Cardiac septum (tissue), 1 donor: Measurements from ENCODE around the gene PTPRF. TPM values are rescaled to one million over a fixed set of nuclear protein-coding genes. Genes with fewer than 3 reads are reported as not detected.
"Not testable (repeated sequence)": the region's sequence is repeated elsewhere in the genome, so short reads cannot be mapped to it uniquely, and the experiment has no call there.

Experiments used
- DNase-seq: peaks from one replicate; pipeline ENCODE4 v3.0.0-alpha.2; 2020; ENCODE audit warnings: low spot score
- intact Hi-C: fragments of 100-400 bp; cut with DNase I; formaldehyde crosslinking; loops from one replicate; pipeline ENCODE4 v1.14.0; 2022
- total RNA-seq: library from RNA; stranded (reverse); fragmentation: NEBNext Ultra II Directional; extraction: Animal tissue kit (Norgen Biotek cat#: 25700); gene quantifications from one replicate; pipeline ENCODE4 v1.2.1, GENCODE V29; 2021
- donor health status: DM: no; HTN: no; CAD: no.

The PTPRF gene
- total RNA-seq, 1 donor from 2014 or later: 9.1 TPM

DNA sequence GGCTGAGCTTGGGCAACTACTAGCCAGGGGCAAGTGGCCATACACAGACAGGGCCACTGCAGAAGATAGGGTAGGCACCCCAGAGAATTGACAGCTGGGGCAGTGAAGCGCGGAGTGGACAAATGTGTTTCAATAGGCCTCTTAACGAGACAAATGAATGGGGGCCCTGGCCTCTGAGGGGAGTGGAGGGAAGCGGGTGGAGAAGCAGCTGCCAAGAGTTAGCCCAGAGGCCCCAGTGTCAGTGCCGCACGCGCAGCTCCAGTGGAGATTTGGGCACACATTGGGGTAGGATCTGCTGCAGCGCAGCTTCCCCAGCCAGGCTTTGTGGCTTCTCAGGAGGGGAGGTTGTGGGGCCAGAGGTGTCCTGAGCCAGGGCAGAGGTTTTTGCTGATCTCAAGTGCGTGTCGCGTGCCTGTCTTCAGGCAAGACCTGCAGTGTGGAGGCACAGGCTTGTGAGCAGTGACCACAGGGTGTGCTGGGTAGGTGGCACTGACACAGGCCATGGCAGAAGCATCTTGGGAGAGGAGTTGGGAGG lies 16.9 kb downstream of the PTPRF start:
- no peak for DNase-seq
- intact Hi-C loops: no loop called here

DNA sequence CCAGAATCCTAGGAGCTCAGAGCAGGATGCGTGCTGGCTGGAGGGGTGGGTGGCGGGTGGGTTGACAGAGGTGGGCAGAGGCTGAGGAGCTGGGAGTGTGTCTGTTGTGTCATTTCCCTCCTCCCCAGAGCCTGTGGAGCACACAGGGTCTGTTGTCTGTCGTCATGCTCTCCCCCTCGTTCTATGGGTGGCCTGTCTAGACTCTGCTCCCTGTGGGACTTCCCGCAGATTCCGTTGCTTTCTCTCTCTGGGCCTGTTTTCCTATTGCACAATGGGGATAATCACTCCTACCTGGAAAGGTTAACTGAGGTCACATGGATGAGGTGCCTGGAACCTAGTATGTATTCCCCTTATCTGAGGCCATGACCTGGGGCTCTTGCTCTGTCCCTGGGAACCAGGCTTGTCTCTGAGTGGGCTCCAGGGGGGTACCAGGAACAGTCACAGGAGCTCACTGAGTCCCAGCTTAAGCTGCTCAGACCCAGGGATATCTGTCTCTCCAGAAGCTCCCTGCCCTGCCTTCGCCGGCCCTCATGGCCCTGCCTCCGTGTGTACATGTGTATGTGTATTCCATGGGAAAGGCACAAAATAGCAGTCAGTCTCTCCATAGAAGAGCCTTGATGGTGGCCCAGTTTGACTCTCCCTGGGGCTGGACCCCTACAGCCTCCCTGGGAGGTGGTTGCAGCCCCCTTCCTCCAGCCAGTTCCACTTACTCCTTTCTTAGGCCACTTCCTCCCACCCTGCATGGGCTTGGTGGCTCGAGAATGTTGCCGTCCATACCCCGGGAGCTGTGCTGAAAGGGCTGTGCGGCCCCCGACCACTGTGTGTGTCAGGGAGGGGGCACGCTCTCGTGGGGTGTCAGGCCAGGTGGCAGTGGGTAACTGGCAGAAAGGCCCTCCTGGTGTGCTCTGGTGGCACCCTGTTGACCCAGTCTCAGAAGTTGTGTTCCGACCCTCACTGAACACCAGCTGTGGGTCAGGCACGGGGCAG lies 17.9 kb downstream of the PTPRF start:
- intact Hi-C loops: no loop called here
- DNase-seq: no peak

DNA sequence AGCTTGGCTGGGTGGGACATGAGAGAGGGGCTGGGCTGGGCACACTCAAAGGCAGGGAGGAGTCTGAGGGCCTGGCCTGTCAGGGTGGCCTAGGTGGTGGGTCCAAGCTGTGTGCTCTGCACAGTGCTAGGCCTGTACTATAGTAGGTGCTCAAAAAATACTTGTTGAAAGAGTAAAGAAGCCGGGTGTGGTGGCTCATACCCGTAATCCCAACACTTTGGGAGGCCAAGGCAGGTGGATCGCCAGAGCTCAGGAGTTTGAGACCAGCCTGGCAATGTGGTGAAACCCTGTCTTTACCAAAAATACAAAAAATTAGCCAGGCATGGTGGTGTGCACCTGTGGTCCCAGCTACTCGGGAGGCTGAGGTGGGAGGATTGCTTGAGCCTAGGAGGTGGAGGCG lies 18.7 kb downstream of the PTPRF start:
- DNase-seq: not testable (repeated sequence)

DNA sequence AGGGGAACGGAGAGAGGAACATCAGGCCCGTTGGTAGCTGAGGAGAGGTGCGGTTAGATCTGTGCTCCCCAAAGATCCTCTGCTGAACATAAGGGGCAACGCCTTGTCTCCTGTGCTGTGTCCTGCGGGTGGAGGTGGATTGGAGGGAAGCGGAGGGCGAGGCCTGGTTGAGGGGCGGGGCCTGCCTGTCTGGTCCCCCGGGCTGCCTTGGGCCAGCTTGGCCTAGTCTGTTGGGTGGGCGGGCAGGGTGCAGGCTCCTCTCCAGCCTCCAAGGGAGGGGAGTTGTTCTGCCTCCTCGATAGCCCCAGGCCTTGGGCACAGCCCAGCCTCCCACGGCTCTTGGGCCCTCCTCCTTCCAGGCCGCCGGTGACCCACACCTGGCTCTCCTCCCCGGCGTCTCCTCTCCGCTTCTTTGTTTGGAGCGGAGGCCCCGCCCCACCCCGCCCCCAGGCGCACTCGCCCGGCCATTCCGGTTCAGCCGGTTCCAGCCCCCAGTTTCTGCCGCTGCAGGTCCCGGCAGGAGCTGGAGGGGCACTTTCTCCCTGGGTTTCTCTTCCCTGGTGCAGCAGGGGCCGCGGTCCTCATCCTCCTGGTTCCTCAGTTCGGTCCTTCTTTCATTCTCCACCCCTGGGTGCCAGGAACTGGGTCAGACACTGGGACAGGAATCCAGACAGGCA lies 19.4 kb downstream of the PTPRF start:
- no peak for DNase-seq
- intact Hi-C loops: no loop called here

More for the DNA sequence above, 18.7 kb downstream of the PTPRF start:
- intact Hi-C loops: not testable (repeated sequence)

DNA sequence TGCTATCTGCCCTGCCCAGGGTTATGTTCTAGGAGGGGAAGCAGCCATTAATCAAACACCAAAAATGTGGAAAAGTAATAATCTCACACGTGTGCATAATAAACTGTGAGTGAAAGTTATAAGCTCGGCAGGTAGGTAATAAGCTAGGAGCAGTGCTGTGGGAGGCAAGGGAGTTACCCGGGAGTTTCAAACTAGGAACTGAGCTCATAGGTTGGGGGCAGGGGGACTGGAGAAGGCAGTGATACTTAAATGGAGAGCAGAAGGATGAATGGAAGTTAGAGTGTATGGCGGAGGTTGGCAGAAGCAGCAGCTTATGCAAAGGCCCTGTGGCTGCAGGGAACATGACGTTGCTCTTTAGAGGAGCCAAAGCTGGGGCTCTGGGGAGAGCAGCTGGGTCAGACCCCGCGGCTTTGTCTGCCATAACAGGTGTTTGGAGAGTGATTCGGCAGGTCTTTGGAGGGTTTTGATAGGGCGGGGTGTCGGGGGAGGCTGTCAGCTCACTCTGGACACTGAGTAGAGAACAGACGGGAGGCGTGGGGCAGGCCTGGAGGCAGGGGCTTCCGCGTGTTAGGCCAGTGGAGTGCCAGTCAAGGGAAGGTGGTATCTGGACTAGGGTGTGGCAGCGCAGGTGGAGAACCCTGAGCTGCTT lies 20.0 kb downstream of the PTPRF start:
- intact Hi-C loops: no loop called here
- no peak for DNase-seq

DNA sequence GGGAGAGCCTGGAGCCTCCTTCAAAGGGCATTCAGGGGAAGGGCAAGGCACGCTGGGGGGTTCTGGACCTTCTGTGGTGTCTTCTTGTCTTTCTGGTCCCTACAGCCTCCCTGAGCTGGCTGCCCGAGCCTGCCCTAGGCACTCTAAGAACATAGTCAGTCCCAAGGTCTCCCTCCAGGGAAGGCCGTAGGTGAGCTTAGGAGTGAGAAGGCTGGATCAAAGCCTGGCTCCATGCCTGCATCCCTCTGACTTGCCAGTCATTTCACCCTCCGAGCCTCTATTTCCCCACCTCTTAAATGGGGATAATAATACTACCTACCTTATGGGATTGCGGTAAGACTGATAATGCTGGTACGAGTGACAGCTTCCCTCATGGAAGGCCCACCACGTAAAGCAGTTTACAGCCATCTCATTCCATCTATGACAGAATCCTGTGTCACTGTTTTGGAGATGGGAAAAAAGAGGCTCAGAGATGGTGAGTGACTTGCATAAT lies 20.8 kb downstream of the PTPRF start:
- DNase-seq: no peak
- intact Hi-C loops: no loop called here

DNA sequence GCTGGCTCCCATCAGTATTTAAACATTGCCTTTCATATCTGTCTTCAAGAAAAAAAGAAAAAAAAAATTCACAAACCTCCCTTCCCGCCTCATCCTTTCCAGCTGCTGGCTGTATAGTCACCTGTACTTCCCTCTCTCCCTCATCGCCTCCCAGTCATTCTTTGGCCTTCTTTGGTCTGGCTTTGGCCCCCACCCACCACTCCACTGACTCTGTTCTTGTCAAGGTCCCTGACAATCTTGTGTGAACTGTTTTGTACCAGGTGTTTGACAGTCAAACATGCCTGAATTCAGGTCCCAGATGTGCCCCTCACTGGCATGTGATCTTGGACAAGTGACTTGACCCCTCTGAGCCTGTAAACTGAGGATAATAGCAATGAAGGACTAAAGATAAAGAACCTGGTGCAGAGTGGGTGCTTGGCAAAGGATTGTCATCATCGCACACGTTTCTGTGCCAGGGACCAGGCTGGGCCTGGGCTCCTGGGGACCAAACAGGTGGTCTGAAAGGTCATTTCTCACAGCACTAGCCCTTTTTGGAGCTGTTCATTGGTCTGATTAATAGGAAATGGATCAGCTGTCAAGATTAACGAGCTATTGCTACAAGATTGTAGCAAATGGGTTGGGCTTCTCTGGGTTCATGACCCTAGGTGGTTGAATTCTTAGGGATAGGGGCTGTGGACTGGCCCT lies 21.5 kb downstream of the PTPRF start:
- no peak for DNase-seq
- intact Hi-C loops: no loop called here

DNA sequence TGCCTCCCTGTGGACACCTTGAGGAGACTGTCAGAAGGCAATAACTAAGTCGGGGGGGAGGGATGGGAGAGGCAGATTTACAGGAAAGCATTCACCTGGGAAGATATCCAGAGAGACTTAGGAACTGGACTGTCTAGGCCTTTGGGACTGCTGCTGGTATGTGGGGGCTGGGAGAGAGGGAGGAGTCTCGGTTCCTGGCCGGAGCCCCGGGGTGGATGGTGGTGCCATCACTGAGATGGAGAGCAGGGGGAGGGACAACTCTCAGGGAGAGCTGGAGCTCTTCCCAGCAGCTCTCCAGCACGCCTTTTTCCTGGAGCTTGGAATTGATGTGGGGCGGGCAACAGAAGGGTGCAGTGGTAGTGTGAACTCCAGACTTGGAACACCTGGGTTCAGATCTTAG lies 22.1 kb downstream of the PTPRF start:
- intact Hi-C loops: no loop called here
- DNase-seq: peak; percentile 82

DNA sequence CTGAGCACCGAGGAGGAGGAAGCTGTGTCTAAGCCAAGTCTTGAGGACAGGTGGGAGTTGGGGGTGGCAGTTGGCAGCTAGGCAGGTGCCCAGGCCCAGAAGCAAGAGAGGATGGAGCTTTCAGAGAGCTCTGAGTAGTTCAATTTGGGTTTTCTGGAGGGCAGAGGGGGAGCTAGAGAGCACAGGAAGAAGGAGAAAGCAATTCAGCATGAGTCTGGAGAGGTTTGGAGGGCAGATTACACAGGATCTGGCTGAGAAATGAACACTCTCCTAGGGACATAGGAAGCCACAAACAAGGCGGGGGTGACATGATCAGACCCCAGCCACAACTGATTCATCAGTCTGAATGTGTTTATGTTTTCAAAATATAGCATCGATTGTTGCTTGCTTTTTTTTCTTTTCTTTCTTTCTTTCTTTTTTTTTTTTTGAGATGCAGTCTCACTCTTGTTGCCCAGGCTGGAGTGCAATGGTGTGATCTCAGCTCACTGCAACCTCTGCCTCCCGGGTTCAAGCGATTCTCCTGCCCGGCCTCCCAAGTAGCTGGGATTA lies 23.8 kb downstream of the PTPRF start:
- no peak for DNase-seq
- intact Hi-C loops: no loop called here

DNA sequence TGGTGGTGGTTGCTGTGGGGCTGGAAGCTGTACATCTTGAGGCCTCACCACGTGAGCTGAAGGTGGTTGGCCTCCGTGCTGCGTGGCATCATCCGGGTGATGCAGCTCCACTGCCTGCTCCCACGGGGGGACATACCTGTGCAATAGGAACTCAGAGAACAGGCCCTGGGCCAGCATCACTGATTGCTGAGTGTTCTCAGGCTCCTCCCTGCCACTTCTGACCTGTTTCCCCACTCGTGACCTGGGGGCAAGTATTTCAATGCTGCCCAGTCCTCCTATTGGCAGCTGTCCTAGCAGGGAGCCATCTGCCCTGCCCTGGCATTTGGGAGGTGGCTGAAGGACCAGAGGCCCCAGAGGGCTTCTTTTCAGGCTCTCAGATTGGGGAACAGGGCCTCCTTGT lies 26.1 kb downstream of the PTPRF start:
- intact Hi-C loops: no loop called here

DNA sequence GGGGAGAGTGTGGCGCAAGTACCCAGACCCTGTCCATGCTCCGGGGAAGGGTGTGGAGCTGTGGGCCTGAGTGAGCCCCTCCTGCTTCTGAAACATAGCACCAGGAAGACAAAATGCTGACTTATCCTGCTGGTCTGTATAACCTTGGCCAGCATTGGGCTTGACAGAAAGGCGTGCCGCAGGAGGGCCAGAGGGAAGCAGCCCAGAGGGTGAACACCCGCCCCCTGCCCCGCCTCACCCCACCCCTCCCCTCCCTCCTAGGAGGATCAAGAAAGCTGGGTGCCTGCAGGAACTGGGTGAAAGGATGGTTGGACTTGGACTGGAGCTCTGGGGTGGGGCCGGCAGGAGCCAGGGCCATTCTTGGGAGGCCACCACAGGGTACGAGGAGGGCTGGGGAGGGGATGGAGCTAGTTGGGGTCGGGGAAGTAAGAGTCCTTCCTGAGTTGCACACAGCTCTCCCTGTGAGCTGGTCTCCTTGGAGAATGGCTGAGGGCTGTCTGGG lies 27.1 kb downstream of the PTPRF start:
- intact Hi-C loops: no loop called here
- no peak for DNase-seq

More for the DNA sequence above, 26.1 kb downstream of the PTPRF start:
- no peak for DNase-seq

DNA sequence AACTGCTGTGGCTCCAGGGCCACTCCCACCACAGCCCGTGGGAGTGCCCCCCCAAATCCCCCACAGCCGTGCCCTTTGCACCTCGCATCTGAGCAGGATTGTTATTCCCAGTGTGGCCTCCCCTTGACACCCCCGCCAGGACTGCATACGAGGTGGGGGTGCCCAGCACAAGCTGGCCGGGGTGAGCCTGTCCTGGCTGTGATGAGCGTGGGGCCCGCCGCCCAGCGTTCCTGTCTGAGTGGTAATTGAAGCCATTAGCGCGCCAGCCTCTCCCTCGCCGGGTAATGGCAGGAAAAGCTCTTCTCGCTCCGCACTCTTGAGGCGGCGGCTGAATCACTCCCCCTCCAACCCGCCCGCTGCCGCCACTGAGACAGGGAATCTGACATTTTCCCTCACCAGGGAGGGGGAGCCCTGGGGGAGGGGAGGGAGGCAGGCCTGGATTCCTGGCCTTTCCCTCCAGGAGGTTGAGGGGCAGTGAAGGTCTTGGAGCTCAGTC lies 27.7 kb downstream of the PTPRF start:
- no peak for DNase-seq
- intact Hi-C loops: no loop called here

DNA sequence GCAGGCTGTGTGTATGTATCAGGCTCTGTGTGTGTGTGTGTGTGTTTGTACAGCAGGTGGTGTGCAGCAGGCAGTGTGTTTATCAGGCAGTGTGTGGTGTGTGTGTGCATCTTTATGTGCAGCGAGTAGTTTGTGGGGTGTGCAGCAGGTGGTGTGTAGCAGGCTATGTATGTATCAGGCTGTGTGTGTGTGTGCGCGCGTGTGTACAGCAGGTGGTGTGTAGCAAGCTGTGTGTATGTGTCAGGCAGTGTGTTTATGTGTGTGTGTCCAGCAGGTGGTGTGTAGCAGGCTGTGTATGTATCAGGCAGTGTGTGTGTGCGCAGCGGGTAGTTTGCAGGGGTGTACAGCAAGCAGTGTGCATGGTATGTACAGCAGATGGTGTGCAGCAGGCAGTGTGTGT lies 29.0 kb downstream of the PTPRF start:
- intact Hi-C loops: no loop called here
- DNase-seq: no peak

DNA sequence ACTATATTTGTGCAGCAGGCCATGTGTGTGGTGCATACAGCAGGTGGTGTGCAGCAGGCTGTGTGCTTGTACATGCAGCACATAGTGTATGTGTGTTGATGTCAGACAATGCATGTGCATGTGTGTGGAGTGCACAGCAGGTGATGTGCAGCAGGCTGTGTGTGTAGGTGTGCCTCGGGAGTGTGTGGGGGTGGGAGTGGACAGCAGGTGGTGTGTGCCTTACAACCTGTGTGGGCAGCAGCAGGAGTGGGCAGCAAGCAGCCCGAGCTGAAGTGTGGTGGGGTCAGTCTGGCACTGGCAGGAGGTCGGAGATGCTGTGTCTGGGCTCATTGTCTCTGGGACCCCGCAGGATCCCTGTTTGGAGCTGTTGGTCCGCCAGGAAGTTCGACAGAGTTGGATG lies 29.6 kb downstream of the PTPRF start:
- DNase-seq: no peak
- intact Hi-C loops: no loop called here

DNA sequence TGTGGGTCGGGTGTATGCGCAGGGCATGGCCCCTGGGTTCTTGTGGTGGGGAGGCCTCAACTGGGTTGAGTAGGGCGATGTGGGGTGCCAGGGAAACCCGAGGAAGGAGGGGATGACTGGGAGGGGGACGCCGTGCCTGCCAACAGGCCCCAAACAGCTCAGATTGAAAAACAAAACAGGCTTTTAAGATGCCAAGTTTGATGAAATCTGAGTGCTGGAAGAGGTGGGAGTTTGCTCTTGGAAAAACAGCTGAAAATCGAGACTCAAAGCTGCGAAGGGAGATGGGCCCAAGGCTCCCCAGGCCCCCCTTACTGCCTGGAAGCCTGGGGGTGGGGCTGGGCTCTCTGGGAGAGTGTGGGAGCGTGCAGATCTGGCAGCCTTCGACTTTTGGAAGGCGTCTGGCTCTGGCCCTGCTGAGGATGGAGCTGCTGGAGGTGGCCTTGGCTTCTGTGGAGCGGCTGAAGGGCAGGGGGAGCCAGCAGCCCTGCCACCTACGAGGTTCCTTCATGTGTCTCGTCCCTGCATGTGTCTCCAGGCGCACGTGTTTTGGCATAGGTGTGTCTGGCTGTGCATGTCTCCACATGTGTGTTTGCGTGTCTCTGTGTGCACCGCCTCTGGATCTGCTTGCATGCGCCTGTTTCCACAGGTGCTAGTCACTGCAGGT lies 33.3 kb downstream of the PTPRF start:
- no peak for DNase-seq
- intact Hi-C loops: no loop called here

DNA sequence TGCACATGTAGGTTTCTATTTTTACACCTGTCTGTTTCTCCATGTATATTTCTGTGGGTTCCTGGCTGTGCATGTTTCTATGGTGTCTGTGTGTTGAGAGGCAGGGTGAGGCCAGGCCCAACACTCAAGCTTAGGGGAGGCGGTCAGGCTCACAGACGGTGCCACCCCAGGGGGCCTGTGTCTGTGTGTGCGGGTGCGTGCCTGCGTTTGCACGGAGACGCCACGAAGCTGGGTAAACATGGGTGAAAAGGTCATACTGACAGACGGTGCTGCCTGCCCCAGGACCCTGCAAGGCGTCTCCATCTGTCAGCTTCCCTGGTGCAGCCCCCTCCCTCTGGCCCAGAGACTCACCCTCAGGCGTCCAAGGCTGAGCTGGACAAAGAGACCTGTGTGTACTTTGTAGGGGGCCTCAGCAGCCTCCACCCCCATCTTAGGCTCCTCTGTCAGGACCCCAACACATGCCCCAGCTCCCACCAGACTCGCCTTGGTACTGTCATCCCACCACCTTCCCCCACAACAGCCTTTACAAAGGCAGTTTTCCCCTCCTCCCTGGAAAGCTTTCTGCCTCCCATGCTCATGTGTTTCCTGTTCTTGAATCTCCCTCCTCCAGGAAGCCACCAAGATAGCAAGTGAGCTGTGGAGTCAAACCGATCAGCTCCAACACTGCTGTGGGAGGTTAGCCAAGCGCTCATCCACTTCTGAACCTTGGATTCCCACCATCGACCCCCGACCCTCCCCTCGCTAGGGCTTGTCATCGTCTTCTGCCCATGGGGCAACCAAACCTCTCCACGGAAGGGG lies 34.1 kb downstream of the PTPRF start:
- DNase-seq: no peak
- intact Hi-C loops: loop anchor here (5.0 kb wide), 1 partner anchor 83 kb away; no protein-coding TSS in a partner anchor
